Nephron progenitor cell (in vitro differentiated cells): ENCODE results near the gene SHROOM2.

ENCODE experiments used
- DNase-seq: peaks from one replicate; pipeline ENCODE4 v3.0.0; 2021
- H3K27ac Mint-ChIP-seq: 2 replicates; pipeline ENCODE4 v1.8.0; 2021; ENCODE audit warnings: mild to moderate bottlenecking, moderate library complexity, mixed read lengths
- H3K27me3 Mint-ChIP-seq: 2 replicates; pipeline ENCODE4 v1.8.0; 2021; ENCODE audit warnings: mild to moderate bottlenecking, low read depth, mixed read lengths; ENCODE audit not compliant: poor library complexity
- H3K36me3 Mint-ChIP-seq: 2 replicates; pipeline ENCODE4 v1.8.0; 2021; ENCODE audit warnings: low read depth, mixed read lengths
- H3K4me1 Mint-ChIP-seq: 2 replicates; pipeline ENCODE4 v1.8.0; 2021; ENCODE audit warnings: mixed read lengths
- H3K4me3 Mint-ChIP-seq: 2 replicates; pipeline ENCODE4 v1.8.0; 2021; ENCODE audit warnings: mild to moderate bottlenecking, moderate library complexity, mixed read lengths
- H3K9me3 Mint-ChIP-seq: 2 replicates; pipeline ENCODE4 v1.8.0; 2021; ENCODE audit warnings: mild to moderate bottlenecking, moderate library complexity, mixed read lengths
- CTCF ChIP-seq: fragments of 200-600 bp; sonication (generic); IDR thresholded peaks from 2 replicates; pipeline ENCODE4 v1.5.0; 2021; ENCODE audit warnings: antibody characterized with exemption

SHROOM2 gene

DNA sequence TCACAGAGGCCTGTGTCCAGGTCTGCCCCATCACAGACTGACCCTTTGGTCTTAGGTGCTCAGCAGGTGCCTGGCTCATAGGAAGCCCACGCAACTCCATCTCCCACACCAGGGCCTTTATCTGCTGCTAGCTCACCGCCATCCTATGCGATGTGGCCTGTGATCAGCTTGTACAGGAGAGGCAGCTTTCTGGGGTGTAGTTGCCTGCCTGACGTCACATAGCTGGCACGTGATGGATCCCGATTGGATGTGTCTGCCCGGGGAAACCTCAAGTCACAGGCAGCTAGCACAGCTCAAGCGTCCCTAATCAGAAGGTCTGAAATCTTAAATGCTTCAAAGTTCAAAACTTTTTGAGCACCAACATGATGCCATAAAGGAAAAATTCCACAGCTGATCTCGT is 139.8 kb downstream of the SHROOM2 start:
- Mint-ChIP-seq H3K27me3 (peaks cover 11% of the 10 kb centered on the region), H3K4me3 (no peak overlapping the region), H3K4me1 (peaks cover 22% of the 10 kb centered on the region), H3K9me3 (peaks cover 60% of the 10 kb centered on the region), H3K36me3 (peaks cover 14% of the 10 kb centered on the region), H3K27ac (no peak overlapping the region)
- no peak for TF ChIP-seq CTCF
- DNase-seq = no peak

- no peak overlapping the region for H3K4me3 Mint-ChIP-seq
- H3K4me1 Mint-ChIP-seq = peaks cover 15% of the 10 kb centered on the region
- H3K9me3 Mint-ChIP-seq = peaks cover 51% of the 10 kb centered on the region
- H3K27ac Mint-ChIP-seq = no peak overlapping the region
- no peak for TF ChIP-seq CTCF
- no peaks in the 10 kb centered on the region for H3K36me3 Mint-ChIP-seq
- no peaks in the 10 kb centered on the region for H3K27me3 Mint-ChIP-seq
- DNase-seq = no peak
These were observed 141.7 kb downstream of the SHROOM2 start for GRCh38 chrX:9927698-9928482.

DNA sequence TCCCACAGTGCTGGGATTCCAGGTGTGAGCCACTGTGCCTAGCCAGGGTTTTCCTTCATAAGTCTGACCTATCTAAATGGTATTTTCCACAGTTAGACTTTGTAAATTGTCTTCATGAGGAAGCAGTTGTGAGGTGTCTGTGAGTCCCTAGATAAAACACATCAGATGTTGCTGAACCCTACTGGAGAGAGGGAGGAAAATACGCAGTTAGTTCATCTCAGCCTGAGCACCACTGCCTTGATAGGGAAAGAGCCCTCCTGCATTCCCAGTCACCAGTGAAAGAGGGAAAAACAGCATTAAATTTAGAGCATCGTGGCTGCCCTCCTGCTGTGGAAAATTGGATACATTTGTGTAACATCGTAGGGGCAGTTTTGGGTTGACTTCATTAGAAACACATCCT is 149.2 kb downstream of the SHROOM2 start:
- Mint-ChIP-seq H3K36me3 (peaks cover 10% of the 10 kb centered on the region), H3K9me3 (peaks cover 37% of the 10 kb centered on the region), H3K27ac (no peak overlapping the region), H3K27me3 (no peaks in the 10 kb centered on the region), H3K4me1 (no peaks in the 10 kb centered on the region), H3K4me3 (no peak overlapping the region)
- TF ChIP-seq CTCF = no peak
- DNase-seq = no peak

GRCh38 chrX:9937761-9938160 is 151.5 kb downstream of the SHROOM2 start:
- Mint-ChIP-seq H3K36me3 (peaks cover 25% of the 10 kb centered on the region), H3K4me1 (no peaks in the 10 kb centered on the region), H3K9me3 (peaks cover 47% of the 10 kb centered on the region), H3K27ac (no peak overlapping the region), H3K27me3 (no peaks in the 10 kb centered on the region), H3K4me3 (no peak overlapping the region)
- no peak for TF ChIP-seq CTCF
- DNase-seq = no peak

- Mint-ChIP-seq H3K27me3 (no peaks in the 10 kb centered on the region), H3K36me3 (peaks cover 32% of the 10 kb centered on the region), H3K4me3 (no peak overlapping the region), H3K4me1 (no peaks in the 10 kb centered on the region), H3K9me3 (peaks cover 47% of the 10 kb centered on the region), H3K27ac (no peak overlapping the region)
- DNase-seq = no peak
- no peak for TF ChIP-seq CTCF
These were observed 152.3 kb downstream of the SHROOM2 start for GRCh38 chrX:9938516-9938915.

GRCh38 chrX:9940421-9940820 is 154.2 kb downstream of the SHROOM2 start:
- Mint-ChIP-seq H3K27ac (no peak overlapping the region), H3K36me3 (peaks cover 40% of the 10 kb centered on the region), H3K4me1 (no peaks in the 10 kb centered on the region), H3K4me3 (no peak overlapping the region), H3K9me3 (peaks cover 44% of the 10 kb centered on the region), H3K27me3 (no peaks in the 10 kb centered on the region)
- no peak for TF ChIP-seq CTCF
- no peak for DNase-seq
